ENCODE measurements around the gene RHOT1.

GRCh38 chr17:32161506-32162365, 19.4 kb downstream of the RHOT1 start:
- no peak for TF ChIP-seq CTCF (IDR thresholded peaks at IDR 0.05)
- TF ChIP-seq POLR2AphosphoS5 (IDR thresholded peaks at IDR 0.05; ENCODE audit: low read depth, low read length) = no peak
- TF ChIP-seq REST (IDR thresholded peaks at IDR 0.05; ENCODE audit: insufficient read depth in 1 of 2, low read depth in 2 of 2, low read length in 1 of 2) = no peak
- no peak for TF ChIP-seq SIN3A (IDR thresholded peaks at IDR 0.05; ENCODE audit: borderline replicate concordance, insufficient read depth, low read depth, low read length)

Data from Panc1 (cell line).